ENCODE results near the gene MEIOSIN. TPM values are rescaled to one million over a fixed set of nuclear protein-coding genes. Genes with fewer than 3 reads are reported as not detected.
"Not testable (repeated sequence)": the region's sequence is repeated elsewhere in the genome, so short reads cannot be mapped to it uniquely, and the experiment has no call there.

The MEIOSIN gene
- total RNA-seq, 1 donor from 2014 or later = not detected

- peak; percentile 100 for DNase-seq (ENCODE audit: low spot score)
- intact Hi-C loops (cut with DNase I) = loop anchor here (2.0 kb wide), 3 partner anchors 13 to 51 kb away; partner anchors contain the start of genes FBXO46, QPCTL and SIX5
These were observed 15.9 kb upstream of the MEIOSIN start for GRCh38 chr19:45717131-45717982.

DNA sequence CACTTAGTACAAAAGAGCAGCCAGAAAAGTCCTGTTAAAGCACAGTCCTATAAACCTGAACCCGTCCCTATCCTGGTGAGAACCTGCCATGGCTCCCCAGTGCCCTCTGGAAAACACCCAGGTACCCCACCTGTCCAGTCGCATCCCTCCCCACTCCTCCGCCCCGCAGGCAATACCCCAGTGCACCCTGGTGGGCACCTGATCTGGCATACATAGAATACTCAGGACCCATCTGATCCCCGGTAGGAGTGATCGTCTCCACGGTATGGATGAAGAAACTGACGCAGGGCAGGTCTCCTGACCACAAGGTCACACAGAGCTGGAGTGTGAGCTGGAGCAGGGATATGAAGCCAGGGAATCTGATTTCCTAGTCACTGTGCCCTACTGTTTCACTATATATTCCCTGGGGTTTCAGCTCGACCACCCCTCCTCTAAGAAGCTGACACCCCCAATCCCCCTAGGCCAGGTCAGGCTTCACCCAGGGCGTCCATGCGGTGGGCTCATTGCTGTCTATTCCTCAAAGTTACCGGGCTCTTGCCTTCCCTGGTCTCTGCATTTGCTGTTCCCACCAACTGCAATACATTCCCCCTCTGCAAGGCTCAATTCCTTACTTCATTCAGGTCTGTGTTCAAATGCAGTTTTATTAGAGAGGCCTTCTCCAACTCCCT is 15.1 kb upstream of the MEIOSIN start:
- intact Hi-C loops (cut with DNase I) = loop anchor here (2.0 kb wide), 3 partner anchors 13 to 51 kb away; partner anchors contain the start of genes FBXO46, QPCTL and SIX5
- DNase-seq (ENCODE audit: low spot score) = no peak

DNA sequence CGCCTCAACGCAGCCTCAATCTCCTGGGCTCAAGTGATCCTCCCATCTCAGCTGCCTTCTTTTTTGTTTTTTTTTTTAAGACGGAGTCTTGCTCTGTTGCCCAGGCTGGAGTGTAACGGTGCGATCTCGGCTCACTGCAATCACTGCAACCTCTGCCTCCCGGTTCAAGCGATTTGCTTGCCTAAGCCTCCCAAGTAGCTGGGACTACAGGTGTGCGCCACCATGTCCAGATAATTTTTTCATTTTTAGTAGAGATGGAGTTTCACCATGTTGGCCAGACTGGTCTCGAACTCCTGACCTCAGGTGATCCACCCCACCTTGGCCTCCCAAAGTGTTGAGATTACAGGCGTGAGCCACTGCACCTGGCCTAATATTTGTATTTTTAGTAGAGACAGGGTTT is 13.2 kb upstream of the MEIOSIN start:
- DNase-seq (ENCODE audit: low spot score); intact Hi-C loops (cut with DNase I): not testable (repeated sequence)

GRCh38 chr19:45728683-45729082 is 4.6 kb upstream of the MEIOSIN start:
- DNase-seq (ENCODE audit: low spot score); intact Hi-C loops (cut with DNase I): not testable (repeated sequence)

- intact Hi-C loops (cut with DNase I) = loop anchor here (2.0 to 5.0 kb wide), 3 partner anchors 13 to 38 kb away; partner anchors contain the start of genes QPCTL and SNRPD2
- no peak for DNase-seq (ENCODE audit: low spot score)
These were observed 3.4 kb upstream of the MEIOSIN start for GRCh38 chr19:45729800-45730290.

DNA sequence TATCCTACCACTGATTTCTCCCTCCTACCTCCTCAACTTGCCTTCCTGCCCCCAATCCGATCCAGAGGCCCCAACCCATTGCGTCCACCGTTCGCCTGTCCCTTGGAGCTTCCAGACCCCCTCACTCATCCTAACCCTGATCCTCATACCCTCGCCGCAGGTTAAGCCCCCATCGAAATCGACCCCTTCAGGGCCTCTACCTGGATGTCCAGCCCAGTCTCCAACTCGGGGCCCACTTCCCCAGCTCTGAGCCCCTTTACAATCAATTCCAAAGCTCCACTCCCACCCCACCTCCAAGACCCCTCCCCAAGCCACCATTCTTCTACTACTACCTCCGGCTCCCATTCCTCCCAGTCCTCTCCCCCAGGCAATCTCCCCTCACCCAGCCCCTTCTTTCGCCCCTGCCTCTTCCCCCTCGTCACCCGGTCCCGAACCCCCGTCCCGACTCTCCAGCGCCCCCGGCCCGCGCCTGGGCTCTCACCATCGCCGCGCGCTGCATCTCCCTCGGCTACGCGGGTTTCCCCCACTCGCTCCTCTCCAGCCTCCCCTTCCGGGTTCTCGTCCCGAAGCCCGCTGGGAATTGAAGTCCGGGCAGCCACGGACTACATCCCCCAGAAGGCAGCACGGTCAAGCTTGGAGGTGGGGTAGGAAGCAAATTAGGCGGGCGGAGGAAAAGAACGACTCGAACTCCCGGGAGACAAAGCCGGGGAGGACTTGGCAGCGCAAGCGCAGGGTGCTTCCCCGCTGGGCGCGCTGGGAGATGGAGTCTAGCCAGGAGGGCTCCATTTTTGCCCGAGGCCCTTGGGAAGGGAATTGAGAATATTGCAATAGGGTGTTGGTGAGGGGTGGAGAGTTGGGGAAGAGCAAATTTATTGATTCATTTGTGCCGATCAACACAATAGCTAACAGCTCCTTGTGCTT is 2.6 kb upstream of the MEIOSIN start, which contains the start of gene FBXO46:
Gene FBXO46, minus strand, starts transcription at position 529 of the 921 bp plus-strand sequence. CDS start 17,401 bp downstream, outside the sequence.
- peak; percentile 98 for DNase-seq (ENCODE audit: low spot score)
- intact Hi-C loops (cut with DNase I) = loop anchor here (2.0 to 5.0 kb wide), 3 partner anchors 14 to 38 kb away; partner anchors contain the start of genes QPCTL and SNRPD2

DNA sequence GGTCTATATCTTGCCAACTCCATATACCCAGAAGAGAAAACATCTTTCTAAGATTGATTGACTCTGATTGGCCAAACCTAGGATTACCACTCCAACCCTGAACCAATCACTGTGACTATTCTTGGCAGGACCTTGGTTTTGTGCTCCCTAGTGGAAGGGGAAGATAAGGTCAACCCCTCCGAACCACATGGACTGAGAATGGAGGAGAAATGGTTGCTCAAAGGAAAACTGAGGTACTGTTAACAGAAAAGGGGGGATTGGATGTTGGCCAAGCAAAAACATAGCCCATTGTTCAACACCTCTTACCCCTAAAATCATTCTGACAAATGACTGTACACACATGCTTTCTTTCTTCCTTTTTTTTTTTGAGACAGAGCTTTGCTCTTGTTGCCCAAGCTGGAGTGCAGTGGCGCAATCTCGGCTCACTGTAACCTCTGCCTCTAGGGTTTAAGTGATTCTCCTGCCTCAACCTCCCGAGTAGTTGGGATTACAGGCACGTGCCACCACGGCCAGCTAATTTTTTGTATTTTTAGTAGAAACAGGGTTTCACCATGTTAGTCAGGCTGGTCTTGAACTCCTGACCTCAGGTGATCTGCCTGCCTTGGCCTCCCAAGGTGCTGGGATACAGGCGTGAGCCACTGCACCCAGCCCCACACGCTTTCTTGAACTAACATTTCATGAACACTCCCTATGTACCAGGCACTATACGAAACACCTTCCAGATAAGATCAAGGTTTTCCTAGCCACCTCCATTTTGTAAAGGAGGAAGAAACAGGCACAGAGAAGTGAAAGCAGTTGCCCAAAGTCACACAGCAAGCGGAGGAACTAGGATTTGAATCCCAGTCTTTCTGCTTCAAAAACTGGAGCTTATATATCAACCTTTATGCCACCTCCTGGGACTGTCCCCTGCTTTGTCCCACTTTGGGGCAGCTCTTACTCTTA is 6.5 kb downstream of the MEIOSIN start:
- intact Hi-C loops (cut with DNase I) = no loop called here
- DNase-seq (ENCODE audit: low spot score) = no peak

GRCh38 chr19:45742969-45743368 is 9.7 kb downstream of the MEIOSIN start:
- intact Hi-C loops (cut with DNase I) = no loop called here
- no peak for DNase-seq (ENCODE audit: low spot score)

DNA sequence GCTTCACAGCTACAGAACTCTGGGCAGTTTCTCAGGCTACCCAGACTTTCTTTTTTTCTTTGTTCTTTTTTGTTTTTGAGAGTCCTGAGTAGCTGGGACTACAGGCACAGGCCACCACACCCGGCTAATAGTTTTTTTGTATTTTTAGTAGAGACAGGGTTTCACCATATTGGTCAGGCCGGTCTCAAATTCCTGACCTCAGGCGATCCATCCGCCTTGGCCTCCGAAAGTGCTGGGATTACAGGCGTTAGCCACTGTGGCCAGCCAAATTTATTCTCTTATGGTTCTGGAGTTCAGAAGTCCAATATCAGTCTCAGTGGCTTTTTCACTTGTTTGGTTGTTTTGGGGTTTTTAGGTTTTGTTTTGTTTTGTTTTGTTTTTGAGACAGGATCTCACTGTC is 12.4 kb downstream of the MEIOSIN start:
- intact Hi-C loops (cut with DNase I) = no loop called here
- DNase-seq (ENCODE audit: low spot score) = no peak

DNA sequence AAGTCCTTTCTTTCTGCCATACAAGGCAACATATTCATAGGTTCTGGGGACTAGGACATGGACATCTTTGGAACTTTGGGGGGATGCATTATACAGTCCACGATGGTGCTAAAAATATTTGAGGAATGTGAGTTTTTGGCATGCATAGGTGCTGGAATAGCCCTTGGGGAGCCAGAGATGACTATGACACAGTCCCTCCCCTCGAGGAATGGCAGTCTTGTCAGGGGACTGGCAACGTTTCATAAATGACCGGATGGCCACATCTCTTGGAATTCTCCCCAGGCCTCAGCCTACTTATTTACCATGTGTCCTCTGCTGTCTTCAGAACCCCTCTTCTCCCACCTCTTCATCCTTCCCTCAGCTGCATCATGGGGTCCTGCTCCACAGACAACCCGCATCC is 13.6 kb downstream of the MEIOSIN start:
- intact Hi-C loops (cut with DNase I) = no loop called here

GRCh38 chr19:45747513-45747912 is 14.3 kb downstream of the MEIOSIN start:
- no peak for DNase-seq (ENCODE audit: low spot score)
- intact Hi-C loops (cut with DNase I) = no loop called here

More for the DNA sequence above, 13.6 kb downstream of the MEIOSIN start:
- no peak for DNase-seq (ENCODE audit: low spot score)

DNA sequence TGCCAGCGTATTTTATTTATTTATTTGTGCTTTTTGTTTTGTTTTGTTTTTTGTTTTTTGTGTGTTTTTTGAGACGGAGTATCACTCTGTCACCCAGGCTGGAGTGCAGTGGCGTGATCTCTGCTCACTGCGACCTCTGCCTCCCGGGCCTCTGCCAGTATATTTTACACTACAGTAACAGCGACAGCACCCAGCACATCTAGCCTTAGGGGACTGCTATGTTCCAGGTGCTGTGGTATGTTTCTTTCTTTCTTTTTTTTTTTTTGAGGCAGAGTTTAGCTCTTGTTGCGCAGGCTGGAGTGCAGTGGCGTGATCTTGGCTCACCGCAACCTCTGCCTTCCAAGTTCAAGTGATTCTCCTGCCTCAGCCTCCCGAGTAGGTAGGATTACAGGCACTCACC is 18.2 kb downstream of the MEIOSIN start:
- intact Hi-C loops (cut with DNase I); DNase-seq (ENCODE audit: low spot score): not testable (repeated sequence)

DNA sequence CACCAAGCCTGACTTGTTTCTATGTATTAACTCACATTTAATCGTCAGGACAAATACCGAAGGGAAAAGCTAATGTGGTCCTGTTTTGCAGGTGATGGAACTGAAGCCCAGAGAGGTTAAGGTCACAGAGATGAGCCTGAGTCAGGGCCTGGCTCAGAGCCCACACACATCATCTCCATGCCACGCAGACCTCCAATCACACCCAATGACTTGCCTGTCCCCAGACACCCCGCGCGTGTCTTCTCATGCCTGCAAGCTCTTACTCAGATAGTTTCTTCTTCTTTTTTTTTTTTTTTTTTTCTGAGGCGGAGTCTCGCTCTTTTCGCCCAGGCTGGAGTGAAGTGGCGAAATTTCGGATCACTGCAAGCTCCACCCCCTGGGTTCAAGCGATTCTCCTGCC is 19.4 kb downstream of the MEIOSIN start:
- no peak for DNase-seq (ENCODE audit: low spot score)
- intact Hi-C loops (cut with DNase I) = no loop called here

GRCh38 chr19:45753548-45753947 is 20.3 kb downstream of the MEIOSIN start:
- DNase-seq (ENCODE audit: low spot score) = no peak
- intact Hi-C loops (cut with DNase I) = no loop called here

DNA sequence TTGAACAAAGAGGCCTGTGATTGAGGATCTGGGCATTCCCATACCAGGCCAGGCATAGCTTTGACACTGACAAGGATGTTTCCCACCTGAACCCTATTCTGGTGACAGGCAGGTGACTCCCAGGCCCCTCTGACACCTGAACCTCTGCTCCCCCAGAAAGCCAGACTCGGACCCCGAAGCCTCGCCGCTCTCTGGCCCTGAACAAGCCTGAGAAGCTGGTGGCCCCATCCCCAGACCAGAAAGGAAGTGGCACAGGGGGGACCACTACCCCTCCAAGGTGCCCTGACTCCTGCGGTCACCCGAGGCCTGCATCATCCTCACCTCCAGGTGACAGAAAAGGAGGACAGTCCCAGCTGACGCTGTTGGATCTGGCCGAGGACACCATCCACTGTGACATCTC is 21.1 kb downstream of the MEIOSIN start:
- DNase-seq (ENCODE audit: low spot score) = no peak
- intact Hi-C loops (cut with DNase I) = no loop called here

DNA sequence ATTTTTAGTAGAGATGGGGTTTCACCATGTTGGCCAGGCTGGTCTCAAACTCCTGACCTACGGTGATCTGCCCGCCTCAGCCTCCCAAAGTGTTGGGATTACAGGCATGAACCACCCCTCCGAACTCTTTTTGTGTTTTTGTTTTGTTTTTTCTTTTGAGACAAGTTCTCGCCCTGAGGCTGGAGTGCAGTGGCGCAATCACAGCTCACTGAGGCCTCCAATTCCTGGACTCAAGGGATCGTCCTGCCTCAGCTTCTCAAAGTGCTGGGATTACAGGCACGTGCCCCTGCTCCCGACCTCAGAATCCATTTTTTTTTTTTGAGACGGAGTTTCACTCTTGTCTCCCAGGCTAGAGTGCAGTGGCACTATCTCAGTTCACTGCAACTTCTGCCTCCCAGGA is 24.5 kb downstream of the MEIOSIN start:
- no peak for DNase-seq (ENCODE audit: low spot score)
- intact Hi-C loops (cut with DNase I) = no loop called here

DNA sequence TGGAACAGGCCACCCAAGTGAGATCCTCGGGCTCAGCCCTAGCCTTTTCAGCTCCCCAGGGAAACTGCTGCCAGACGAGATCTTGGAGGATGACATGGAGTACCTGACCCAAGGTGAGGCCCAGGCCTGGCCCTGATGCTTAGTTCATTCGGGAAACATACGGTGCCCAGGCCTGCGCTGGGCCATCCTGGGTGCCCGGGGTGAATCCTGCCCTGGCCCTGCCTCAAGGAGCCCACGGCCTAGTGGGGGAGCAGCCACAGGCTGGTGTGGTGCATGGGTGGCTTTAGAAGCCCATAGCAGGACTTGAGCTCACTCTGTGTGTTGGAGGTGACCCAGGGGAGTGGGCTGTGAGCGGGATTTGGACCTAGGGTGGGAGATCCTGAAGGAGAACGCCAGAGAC is 25.7 kb downstream of the MEIOSIN start:
- intact Hi-C loops (cut with DNase I) = no loop called here
- no peak for DNase-seq (ENCODE audit: low spot score)

DNA sequence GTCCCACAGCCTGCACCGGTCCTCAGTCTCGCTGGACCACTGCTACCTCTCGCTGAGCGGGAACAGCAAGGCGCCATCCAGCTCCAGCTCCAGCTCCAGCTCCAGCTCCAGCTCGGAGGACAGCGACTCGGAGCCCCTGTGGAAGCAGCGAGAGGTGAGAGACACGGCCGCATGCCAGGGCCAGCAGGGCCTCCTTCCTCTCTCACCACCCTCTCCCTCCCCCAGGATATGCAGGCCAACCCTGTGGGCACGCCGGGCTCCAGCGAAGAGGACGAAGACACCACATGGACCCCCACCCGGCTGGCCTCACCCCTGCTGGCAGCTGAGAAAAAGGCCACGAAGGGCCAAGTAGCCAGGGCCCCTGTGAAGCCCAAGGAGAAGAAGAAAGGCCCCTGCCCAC is 28.5 kb downstream of the MEIOSIN start:
- DNase-seq (ENCODE audit: low spot score) = no peak
- intact Hi-C loops (cut with DNase I) = loop anchor here (5.0 kb wide), 1 partner anchor 36 kb away; no protein-coding TSS in a partner anchor

Data from cardiac septum (tissue), 1 donor.